Keratinocyte (primary cell): ENCODE data around the gene KLHL29. TPM values are rescaled to one million over a fixed set of nuclear protein-coding genes. Genes with fewer than 3 reads are reported as not detected.

Source experiments
- DNase-seq: peaks from one replicate; pipeline ENCODE4 v3.0.0-alpha.2; 2011; ENCODE audit warnings: low read depth, missing footprints, low spot score
- FAIRE-seq: peaks from 2 replicates; lab custom pipeline; 2011; peaks lifted over from hg19 to GRCh38; lab: Jason Lieb, UNC
- H2AFZ ChIP-seq: 2 replicates; pipeline ENCODE4 v1.6.0; 2012; ENCODE audit warnings: low read length, control low read depth, inconsistent platforms; ENCODE audit not compliant: control insufficient read depth
- H3K27ac ChIP-seq: 2 replicates; pipeline ENCODE4 v1.5.1; 2011; ENCODE audit warnings: low read length; ENCODE audit not compliant: control insufficient read depth, insufficient read depth
- H3K27me3 ChIP-seq: 3 replicates; pipeline ENCODE4 v1.6.0; 2011; ENCODE audit warnings: low read length; ENCODE audit not compliant: control insufficient read depth, insufficient read depth; ENCODE audit errors: extremely low read depth
- H3K36me3 ChIP-seq, 2 experiments: 2 replicates in 1 of 2; 3 replicates in 1 of 2; pipeline ENCODE4 v1.5.1; 2011; ENCODE audit warnings: low read length in 2 of 2, mild to moderate bottlenecking in 1 of 2; ENCODE audit not compliant: control insufficient read depth in 2 of 2, insufficient read depth in 2 of 2; ENCODE audit errors: extremely low read depth in 1 of 2
- H3K4me1 ChIP-seq: 3 replicates; pipeline ENCODE4 v1.5.1; 2011; ENCODE audit warnings: low read length; ENCODE audit not compliant: control insufficient read depth, insufficient read depth; ENCODE audit errors: extremely low read depth
- H3K4me2 ChIP-seq: 3 replicates; pipeline ENCODE4 v1.6.0; 2011; ENCODE audit warnings: low read depth, low read length; ENCODE audit not compliant: control insufficient read depth, insufficient read depth; ENCODE audit errors: extremely low read depth
- H3K4me3 ChIP-seq, 3 experiments: fragments of 200-600 bp in 1 of 3; sonication (generic) in 1 of 3; 2 replicates in 2 of 3; 3 replicates in 1 of 3; pipeline ENCODE4 v1.5.1; 2011 to 2016; ENCODE audit warnings: low read length in 3 of 3, mild to moderate bottlenecking in 3 of 3, control low read depth in 2 of 3, inconsistent platforms in 1 of 3, low read depth in 1 of 3, mixed read lengths in 1 of 3, mixed run types in 1 of 3, moderate library complexity in 1 of 3; ENCODE audit not compliant: control insufficient read depth in 2 of 3, insufficient read depth in 2 of 3; ENCODE audit errors: extremely low read depth in 1 of 3
- H3K79me2 ChIP-seq: 2 replicates; pipeline ENCODE4 v1.6.0; 2012; ENCODE audit warnings: low read length; ENCODE audit not compliant: control insufficient read depth, insufficient read depth
- H3K9ac ChIP-seq: 3 replicates; pipeline ENCODE4 v1.6.0; 2011; ENCODE audit warnings: low read length; ENCODE audit not compliant: control insufficient read depth, insufficient read depth; ENCODE audit errors: extremely low read depth
- H3K9me1 ChIP-seq: 3 replicates; pipeline ENCODE4 v1.6.0; 2011; ENCODE audit warnings: low read length; ENCODE audit not compliant: control insufficient read depth, insufficient read depth; ENCODE audit errors: extremely low read depth
- H3K9me3 ChIP-seq: 2 replicates; pipeline ENCODE4 v1.5.1; 2012; ENCODE audit warnings: low read depth, low read length; ENCODE audit not compliant: control insufficient read depth
- H4K20me1 ChIP-seq: 3 replicates; pipeline ENCODE4 v1.6.0; 2011; ENCODE audit warnings: low read length; ENCODE audit not compliant: control insufficient read depth, insufficient read depth; ENCODE audit errors: extremely low read depth
- CTCF ChIP-seq, 3 experiments: IDR thresholded peaks in 1 of 3; conservative IDR thresholded peaks in 1 of 3; optimal IDR thresholded peaks in 1 of 3; 2 replicates in 2 of 3; 3 replicates in 1 of 3; pipeline versions ENCODE3 to v1.5.1; 2011; ENCODE audit warnings: low read length in 3 of 3, mild to moderate bottlenecking in 3 of 3, moderate library complexity in 2 of 3, control low read depth in 1 of 3, inconsistent platforms in 1 of 3; ENCODE audit not compliant: insufficient read depth in 2 of 3; ENCODE audit errors: extremely low read depth in 1 of 3
- EZH2 ChIP-seq: IDR thresholded peaks from one replicate; pipeline ENCODE4 v1.6.1; 2012; ENCODE audit warnings: inconsistent platforms, mild to moderate bottlenecking, low read length, moderate library complexity
- dilution Hi-C: fragments of 300-500 bp; cut with MboI; formaldehyde crosslinking; loops from one replicate; pipeline ENCODE4 v1.7.0; 2020; ENCODE audit warnings: low sequenced_read_pairs; ENCODE audit not compliant: extremely low pct_ligation_motif_present
- polyA plus RNA-seq, 5 experiments: library from polyadenylated mRNA; depleted of rRNA in 3 of 5; stranded (reverse) in 3 of 5; stranded (forward) in 1 of 5; unstranded in 1 of 5; fragments of >200 nt; gene quantifications; 1 replicate in 1 of 5; 2 replicates in 3 of 5; 3 replicates in 1 of 5; pipeline versions ENCODE4 v1.2.1 to v1.2.3, GENCODE V29; 2011 to 2012; ENCODE audit warnings: missing spikeins in 2 of 5, low read depth in 1 of 5, low replicate concordance in 1 of 5

KLHL29 gene
- polyA plus RNA-seq, 1 donor (not counting 4 experiments of a cell fraction or from before 2014, with no cell fraction given) = 4.7 TPM

GRCh38 chr2:23468474-23469141, 83.6 kb downstream of the KLHL29 start:
- H3K9ac ChIP-seq = no peak overlapping the region
- H3K27ac ChIP-seq = no peak overlapping the region
- FAIRE-seq (no peak), DNase-seq (no peak)
- H3K36me3 ChIP-seq = no peaks in the 10 kb centered on the region
- no peak overlapping the region for H3K4me2 ChIP-seq
- no peaks in the 10 kb centered on the region for H3K4me1 ChIP-seq
- no peak overlapping the region for H3K4me3 ChIP-seq
- no peaks in the 10 kb centered on the region for H3K9me3 ChIP-seq
- TF ChIP-seq CTCF (optimal IDR thresholded peaks at IDR 0.05 in 1 of 3, IDR thresholded peaks at IDR 0.05 in 1 of 3, conservative IDR thresholded peaks at IDR 0.05 in 1 of 3; ENCODE audit: extremely low read depth in 1 of 3, insufficient read depth in 2 of 3, low read length in 3 of 3) (no peak), EZH2 (no peak)
- dilution Hi-C loops = no loop called here
- peaks cover 5% of the 10 kb centered on the region for H4K20me1 ChIP-seq
- no peaks in the 10 kb centered on the region for H3K79me2 ChIP-seq
- H3K9me1 ChIP-seq = no peaks in the 10 kb centered on the region
- H3K27me3 ChIP-seq = no peaks in the 10 kb centered on the region
- no peak overlapping the region for H2AFZ ChIP-seq

DNA sequence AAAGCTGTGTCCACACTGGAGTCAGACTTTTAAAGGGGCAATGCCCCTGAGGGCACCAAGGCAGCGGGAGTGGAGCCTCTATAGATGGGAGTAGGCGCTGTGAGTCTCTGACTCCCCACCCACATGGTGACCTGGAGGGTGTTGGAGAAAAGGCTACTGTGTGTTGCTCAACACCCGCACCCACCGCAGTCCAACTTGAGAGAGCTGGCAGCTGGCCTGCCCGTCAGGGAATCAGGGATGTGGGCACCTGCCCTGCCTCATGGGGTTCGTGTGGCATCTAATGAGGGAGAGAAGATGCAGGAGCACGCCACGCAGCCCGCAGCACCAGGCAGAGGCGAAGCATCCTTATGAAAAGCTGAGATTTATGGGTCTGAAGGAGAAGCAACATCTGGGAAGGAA, 84.2 kb downstream of the KLHL29 start:
- H3K27me3 ChIP-seq = no peaks in the 10 kb centered on the region
- TF ChIP-seq CTCF (optimal IDR thresholded peaks at IDR 0.05 in 1 of 3, IDR thresholded peaks at IDR 0.05 in 1 of 3, conservative IDR thresholded peaks at IDR 0.05 in 1 of 3; ENCODE audit: extremely low read depth in 1 of 3, insufficient read depth in 2 of 3, low read length in 3 of 3) (no peak), EZH2 (no peak)
- H3K4me2 ChIP-seq = no peak overlapping the region
- DNase-seq (no peak), FAIRE-seq (no peak)
- H2AFZ ChIP-seq = no peak overlapping the region
- no peaks in the 10 kb centered on the region for H3K4me1 ChIP-seq
- no peak overlapping the region for H3K4me3 ChIP-seq
- H4K20me1 ChIP-seq = peaks cover 5% of the 10 kb centered on the region
- H3K79me2 ChIP-seq = no peaks in the 10 kb centered on the region
- no peak overlapping the region for H3K9ac ChIP-seq
- dilution Hi-C loops = no loop called here
- H3K27ac ChIP-seq = no peak overlapping the region
- H3K9me3 ChIP-seq = no peaks in the 10 kb centered on the region
- no peaks in the 10 kb centered on the region for H3K36me3 ChIP-seq
- H3K9me1 ChIP-seq = no peaks in the 10 kb centered on the region
